ENCODE data around the gene DENND1A.

DNA sequence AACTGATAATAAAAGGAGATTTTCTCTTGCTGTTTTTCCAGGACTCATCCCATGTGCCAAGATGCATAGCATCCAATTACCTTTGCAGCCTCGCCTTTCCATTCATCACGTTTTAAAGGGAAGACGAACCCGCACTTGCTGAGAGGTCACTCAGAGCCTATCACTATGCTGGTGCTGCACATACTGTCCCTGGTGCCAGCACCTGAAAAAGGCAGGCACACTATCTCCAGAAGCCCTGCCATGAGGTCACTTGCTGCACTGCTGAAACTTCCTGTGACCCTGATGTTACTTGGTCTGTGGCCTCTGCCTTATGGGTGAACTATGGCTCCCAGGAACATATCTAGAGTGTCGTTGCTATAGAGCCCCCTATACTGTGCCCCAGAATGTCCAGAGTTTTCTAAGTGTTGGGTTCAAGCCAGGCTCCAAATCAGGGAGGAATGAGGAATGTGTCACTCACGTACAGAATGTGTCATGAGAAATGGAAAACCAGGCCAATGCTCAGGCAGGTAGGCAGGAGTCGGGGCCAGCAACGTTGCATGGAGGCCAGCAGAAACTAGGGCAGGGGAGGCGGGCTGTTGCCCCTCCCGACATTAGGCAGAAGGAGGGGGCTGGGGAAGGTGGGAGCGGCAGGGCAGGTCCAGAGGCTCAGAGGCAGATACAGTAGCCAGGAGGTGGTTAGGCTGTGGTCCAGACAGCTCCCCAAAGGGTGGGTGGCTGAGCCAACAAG, 311.8 kb downstream of the DENND1A start:
- TF ChIP-seq, protein P1, sequence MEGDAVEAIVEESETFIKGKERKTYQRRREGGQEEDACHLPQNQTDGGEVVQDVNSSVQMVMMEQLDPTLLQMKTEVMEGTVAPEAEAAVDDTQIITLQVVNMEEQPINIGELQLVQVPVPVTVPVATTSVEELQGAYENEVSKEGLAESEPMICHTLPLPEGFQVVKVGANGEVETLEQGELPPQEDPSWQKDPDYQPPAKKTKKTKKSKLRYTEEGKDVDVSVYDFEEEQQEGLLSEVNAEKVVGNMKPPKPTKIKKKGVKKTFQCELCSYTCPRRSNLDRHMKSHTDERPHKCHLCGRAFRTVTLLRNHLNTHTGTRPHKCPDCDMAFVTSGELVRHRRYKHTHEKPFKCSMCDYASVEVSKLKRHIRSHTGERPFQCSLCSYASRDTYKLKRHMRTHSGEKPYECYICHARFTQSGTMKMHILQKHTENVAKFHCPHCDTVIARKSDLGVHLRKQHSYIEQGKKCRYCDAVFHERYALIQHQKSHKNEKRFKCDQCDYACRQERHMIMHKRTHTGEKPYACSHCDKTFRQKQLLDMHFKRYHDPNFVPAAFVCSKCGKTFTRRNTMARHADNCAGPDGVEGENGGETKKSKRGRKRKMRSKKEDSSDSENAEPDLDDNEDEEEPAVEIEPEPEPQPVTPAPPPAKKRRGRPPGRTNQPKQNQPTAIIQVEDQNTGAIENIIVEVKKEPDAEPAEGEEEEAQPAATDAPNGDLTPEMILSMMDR (IDR thresholded peaks at IDR 0.05): no peak
- no peak for TF ChIP-seq EZH2phosphoT487 (IDR thresholded peaks at IDR 0.05)
